Neuronal stem cell (in vitro differentiated cells): ENCODE measurements around the gene BLOC1S2. TPM values are rescaled to one million over a fixed set of nuclear protein-coding genes. Genes with fewer than 3 reads are reported as not detected.

ENCODE experiments used
- DNase-seq: peaks from one replicate; pipeline ENCODE4 v3.0.0-alpha.2; 2013; ENCODE audit warnings: low spot score
- H2AFZ ChIP-seq: one replicate; pipeline ENCODE4 v1.6.1; 2013; ENCODE audit warnings: mild to moderate bottlenecking, low read length, inconsistent platforms
- H2AK5ac ChIP-seq: 2 replicates; pipeline ENCODE4 v1.6.1; 2013; ENCODE audit warnings: low read depth, mild to moderate bottlenecking, inconsistent platforms, low read length, moderate library complexity, mixed read lengths
- H2BK120ac ChIP-seq: 2 replicates; pipeline ENCODE4 v1.6.1; 2013; ENCODE audit warnings: low read depth, mild to moderate bottlenecking, inconsistent platforms, low read length, moderate library complexity, mixed read lengths
- H2BK12ac ChIP-seq: one replicate; pipeline ENCODE4 v1.6.1; 2013; ENCODE audit warnings: low read length, inconsistent platforms
- H2BK15ac ChIP-seq: 2 replicates; pipeline ENCODE4 v1.6.1; 2013; ENCODE audit warnings: mild to moderate bottlenecking, low read length, inconsistent platforms, mixed read lengths
- H2BK5ac ChIP-seq: one replicate; pipeline ENCODE4 v1.6.1; 2013; ENCODE audit warnings: inconsistent platforms, mild to moderate bottlenecking, low read length, moderate library complexity
- H3K14ac ChIP-seq: one replicate; pipeline ENCODE4 v1.6.1; 2013; ENCODE audit warnings: low read length, inconsistent platforms
- H3K18ac ChIP-seq: 2 replicates; pipeline ENCODE4 v1.6.1; 2013; ENCODE audit warnings: low read length, inconsistent platforms
- H3K23ac ChIP-seq: 2 replicates; pipeline ENCODE4 v1.6.1; 2013; ENCODE audit warnings: low read depth, mild to moderate bottlenecking, mixed read lengths, low read length, inconsistent platforms; ENCODE audit not compliant: poor library complexity
- H3K27ac ChIP-seq: replicated peaks from 3 replicates; pipeline ENCODE4 v1.5.1; 2013; ENCODE audit warnings: low read length, inconsistent platforms
- H3K27me3 ChIP-seq, 3 experiments: 2 replicates each; pipeline ENCODE4 v1.6.1; 2013; ENCODE audit warnings: low read length in 3 of 3, mild to moderate bottlenecking in 2 of 3, inconsistent platforms in 1 of 3, low read depth in 1 of 3, mixed read lengths in 1 of 3, moderate library complexity in 1 of 3; ENCODE audit not compliant: control insufficient read depth in 3 of 3, insufficient read depth in 3 of 3
- H3K36me3 ChIP-seq, 2 donors: replicated peaks in 1 of 2; 2 replicates each; pipeline ENCODE4 v1.6.1; 2013; ENCODE audit warnings: low read length in 2 of 2; ENCODE audit not compliant: control insufficient read depth in 2 of 2, insufficient read depth in 2 of 2
- H3K4ac ChIP-seq: 2 replicates; pipeline ENCODE4 v1.6.1; 2013; ENCODE audit warnings: inconsistent platforms, mild to moderate bottlenecking, low read length, moderate library complexity
- H3K4me1 ChIP-seq, 2 donors: 1 replicate in 1 of 2; 2 replicates in 1 of 2; pipeline ENCODE4 v1.6.1; 2013; ENCODE audit warnings: low read length in 2 of 2, low read depth in 1 of 2; ENCODE audit not compliant: control insufficient read depth in 2 of 2, insufficient read depth in 1 of 2
- H3K4me2 ChIP-seq: one replicate; pipeline ENCODE4 v1.6.1; 2013; ENCODE audit warnings: mild to moderate bottlenecking, low read length, inconsistent platforms; ENCODE audit not compliant: insufficient read depth, poor library complexity, severe bottlenecking
- H3K4me3 ChIP-seq, 2 donors: 2 replicates each; pipeline ENCODE4 v1.5.1; 2013; ENCODE audit warnings: low read length in 2 of 2, mild to moderate bottlenecking in 2 of 2, inconsistent platforms in 1 of 2, moderate library complexity in 1 of 2
- H3K79me1 ChIP-seq: one replicate; pipeline ENCODE4 v1.6.1; 2013; ENCODE audit warnings: low read depth, mild to moderate bottlenecking, inconsistent platforms, low read length, moderate library complexity
- H3K9ac ChIP-seq: one replicate; pipeline ENCODE4 v1.6.1; 2013; ENCODE audit warnings: mild to moderate bottlenecking, low read depth, low read length, inconsistent platforms; ENCODE audit not compliant: poor library complexity
- H3K9me3 ChIP-seq, 2 donors: replicated peaks in 1 of 2; 2 replicates each; pipeline versions ENCODE3 to v1.6.1; 2013; ENCODE audit warnings: low read length in 2 of 2, mild to moderate bottlenecking in 2 of 2, inconsistent platforms in 1 of 2, low read depth in 1 of 2, mixed read lengths in 1 of 2, moderate library complexity in 1 of 2; ENCODE audit not compliant: control insufficient read depth in 2 of 2, insufficient read depth in 1 of 2
- H4K8ac ChIP-seq: one replicate; pipeline ENCODE4 v1.6.1; 2013; ENCODE audit warnings: low read depth, mild to moderate bottlenecking, inconsistent platforms, low read length, moderate library complexity
- H4K91ac ChIP-seq: one replicate; pipeline ENCODE4 v1.6.1; 2013; ENCODE audit warnings: low read length, low read depth, mild to moderate bottlenecking, inconsistent platforms; ENCODE audit not compliant: poor library complexity
- WGBS, 2 donors: extraction: QIAGEN DNeasy Blood & Tissue Kit; methylation state at CpG; one replicate each; pipeline ENCODE4 v1.1.7; 2013; ENCODE audit warnings: missing lambda C conversion rate in 2 of 2, mixed read lengths in 1 of 2; ENCODE audit not compliant: insufficient read length in 2 of 2, insufficient replicate concordance in 1 of 2; ENCODE audit errors: extremely low coverage in 2 of 2; 5-methylcytosine and 5-hydroxymethylcytosine counted together
- polyA plus RNA-seq, 2 experiments: library from polyadenylated mRNA; stranded (reverse); fragments of 200-250 nt; gene quantifications; one replicate each; pipeline ENCODE4 v1.2.3, GENCODE V29; 2013

BLOC1S2 gene
- polyA plus RNA-seq (2013, experiment 1 of 2): 52.9 TPM
- 52.4 TPM for polyA plus RNA-seq (2013, experiment 2 of 2)

GRCh38 chr10:100286051-100287033 lies at the start of gene BLOC1S2:
TSS of gene BLOC1S2 (minus strand) at chr10:100286680. CDS start at chr10:100286659, 21 bp downstream.
- Histone ChIP-seq H2AFZ (peak within 1 kb of the TSS; percentile 96), H3K4me3 (peak within 1 kb of the TSS; percentile 82 to 93), H3K79me1 (peaks cover 3% of the 10 kb centered on the region), H3K4me1 (peaks cover 4 to 6% of the 10 kb centered on the region in 2 donors), H2BK120ac (no peak within 1 kb of the TSS), H2AK5ac (no peak within 1 kb of the TSS), H4K91ac (peak within 1 kb of the TSS; percentile 8), H3K27ac (peak within 1 kb of the TSS; percentile 43), H3K9me3 (no peaks in the 10 kb centered on the region), H3K27me3 (peaks cover 0 to 25% (median 0%) of the 10 kb centered on the region in 3 experiments), H3K36me3 (peaks cover 0 to 35% of the 10 kb centered on the region in 2 donors), H3K4me2 (peak within 1 kb of the TSS; percentile 68), H3K4ac (no peak within 1 kb of the TSS), H2BK15ac (peak within 1 kb of the TSS; percentile 82), H2BK5ac (peak within 1 kb of the TSS; percentile 40), H2BK12ac (peak within 1 kb of the TSS; percentile 89), H3K14ac (peak within 1 kb of the TSS; percentile 83), H3K23ac (peak within 1 kb of the TSS; percentile 97), H3K9ac (peak within 1 kb of the TSS; percentile 88), H4K8ac (peak within 1 kb of the TSS; percentile 87), H3K18ac (peak within 1 kb of the TSS; percentile 97)
- WGBS, 2 donors: no CpG with 5 or more reads among the region's 63 CpGs
- peak; percentile 80 for DNase-seq

- Histone ChIP-seq H3K4me2 (no peak overlapping the region), H4K8ac (no peak overlapping the region), H3K9me3 (no peaks in the 10 kb centered on the region), H3K23ac (no peak overlapping the region), H2AFZ (no peak overlapping the region), H2BK15ac (no peak overlapping the region), H2AK5ac (no peak overlapping the region), H3K36me3 (no peaks in the 10 kb centered on the region), H2BK120ac (no peak overlapping the region), H3K9ac (no peak overlapping the region), H3K4me3 (no peak overlapping the region), H4K91ac (no peak overlapping the region), H2BK12ac (no peak overlapping the region), H3K18ac (no peak overlapping the region), H3K79me1 (no peaks in the 10 kb centered on the region), H3K14ac (no peak overlapping the region), H3K4me1 (peaks cover 6 to 12% of the 10 kb centered on the region in 2 donors), H3K27ac (no peak overlapping the region), H2BK5ac (no peak overlapping the region), H3K4ac (no peak overlapping the region), H3K27me3 (peaks cover 0 to 16% (median 0%) of the 10 kb centered on the region in 3 experiments)
- WGBS, 2 donors: no CpG with 5 or more reads among the region's 9 CpGs
- no peak for DNase-seq
Measured at GRCh38 chr10:100334762-100335161, 48.3 kb upstream of the BLOC1S2 start.

- no CpG with 5 or more reads among the region's 2 CpGs for WGBS, 2 donors
- H3K4me1 ChIP-seq: peaks cover 6 to 12% of the 10 kb centered on the region in 2 donors
- H3K27ac ChIP-seq: no peak overlapping the region
- H2BK15ac ChIP-seq: no peak overlapping the region
- no peak overlapping the region for H3K18ac ChIP-seq
- H3K79me1 ChIP-seq: no peaks in the 10 kb centered on the region
- DNase-seq: no peak
- no peak overlapping the region for H3K4me3 ChIP-seq
- no peaks in the 10 kb centered on the region for H3K36me3 ChIP-seq
- H2BK5ac ChIP-seq: no peak overlapping the region
- no peak overlapping the region for H3K4me2 ChIP-seq
- H2BK12ac ChIP-seq: no peak overlapping the region
- no peak overlapping the region for H3K4ac ChIP-seq
- H2AK5ac ChIP-seq: no peak overlapping the region
- peaks cover 0 to 25% (median 0%) of the 10 kb centered on the region in 3 experiments for H3K27me3 ChIP-seq
- H3K9ac ChIP-seq: no peak overlapping the region
- no peak overlapping the region for H2AFZ ChIP-seq
- no peaks in the 10 kb centered on the region for H3K9me3 ChIP-seq
- no peak overlapping the region for H3K14ac ChIP-seq
- H4K91ac ChIP-seq: no peak overlapping the region
- H2BK120ac ChIP-seq: no peak overlapping the region
- no peak overlapping the region for H4K8ac ChIP-seq
- H3K23ac ChIP-seq: no peak overlapping the region
Measured at GRCh38 chr10:100333661-100334440, 47.4 kb upstream of the BLOC1S2 start.
